GM19043 (cell line): ENCODE measurements around the gene RNF135.
"Not testable (repeated sequence)": the region's sequence is repeated elsewhere in the genome, so short reads cannot be mapped to it uniquely, and the experiment has no call there.

Source experiments
- ATAC-seq: cut with Tn5 transposase; IDR thresholded peaks from one replicate; pipeline ENCODE4 v1.9.1; 2021; ENCODE audit warnings: low read depth; ENCODE audit not compliant: unreplicated experiment

The RNF135 gene

DNA sequence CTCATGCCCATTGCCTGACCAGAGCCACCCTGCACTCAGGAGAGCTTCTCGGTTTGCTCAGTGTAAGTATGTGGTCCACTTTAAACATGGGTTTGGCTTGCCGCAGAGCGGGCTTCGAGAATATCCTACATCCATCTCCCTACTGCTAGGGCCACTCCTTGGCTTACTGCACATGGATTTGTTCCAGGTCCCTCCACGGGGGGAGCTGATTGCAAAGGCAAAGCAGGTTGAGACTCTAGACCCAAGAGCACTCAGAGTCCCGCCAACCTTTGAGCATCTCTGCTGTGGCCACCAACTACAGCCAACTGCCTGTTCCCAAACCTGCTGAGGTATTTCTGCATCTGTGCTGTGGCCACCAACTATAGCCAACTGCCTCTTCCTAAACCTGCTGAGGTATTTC, 26.4 kb downstream of the RNF135 start:
- no peak for ATAC-seq

DNA sequence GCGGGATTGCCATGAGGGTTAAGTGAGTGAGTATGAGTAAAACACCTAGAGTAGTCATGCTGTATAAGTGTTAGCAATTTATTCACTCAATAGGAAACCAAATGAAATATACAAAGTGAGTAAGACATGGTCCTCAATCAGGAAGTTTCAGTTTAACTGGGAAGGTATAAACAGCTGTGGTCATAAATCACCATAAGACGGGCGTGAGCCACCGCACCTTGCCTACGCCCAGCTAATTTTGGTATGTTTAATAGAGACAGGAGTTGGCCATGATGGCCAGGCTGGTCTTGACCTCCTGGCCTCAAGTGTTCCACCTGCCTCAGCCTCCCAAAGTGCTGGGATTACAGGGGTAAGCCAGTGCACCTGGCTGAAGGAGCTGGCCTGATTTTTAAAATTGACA, 27.0 kb downstream of the RNF135 start:
- no peak for ATAC-seq

DNA sequence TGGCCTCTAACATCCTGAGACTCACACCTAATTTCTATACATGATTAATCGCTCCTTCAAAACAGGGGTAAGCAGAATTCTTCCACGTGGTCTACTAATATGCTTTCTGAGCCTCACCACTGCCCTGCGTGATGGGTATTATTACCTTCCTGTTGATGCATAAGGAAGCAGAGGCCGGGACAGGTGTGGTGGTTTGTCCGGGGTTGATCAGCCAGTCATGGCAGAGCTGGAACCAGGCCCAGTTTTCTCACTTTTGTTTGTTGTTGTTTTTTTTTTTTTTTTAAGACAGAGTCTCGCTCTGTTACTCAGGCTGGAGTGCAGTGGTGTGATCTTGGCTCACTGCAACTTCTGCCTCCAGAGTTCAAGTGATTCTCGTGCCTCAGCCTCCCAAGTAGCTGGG, 31.2 kb downstream of the RNF135 start:
- no peak for ATAC-seq

DNA sequence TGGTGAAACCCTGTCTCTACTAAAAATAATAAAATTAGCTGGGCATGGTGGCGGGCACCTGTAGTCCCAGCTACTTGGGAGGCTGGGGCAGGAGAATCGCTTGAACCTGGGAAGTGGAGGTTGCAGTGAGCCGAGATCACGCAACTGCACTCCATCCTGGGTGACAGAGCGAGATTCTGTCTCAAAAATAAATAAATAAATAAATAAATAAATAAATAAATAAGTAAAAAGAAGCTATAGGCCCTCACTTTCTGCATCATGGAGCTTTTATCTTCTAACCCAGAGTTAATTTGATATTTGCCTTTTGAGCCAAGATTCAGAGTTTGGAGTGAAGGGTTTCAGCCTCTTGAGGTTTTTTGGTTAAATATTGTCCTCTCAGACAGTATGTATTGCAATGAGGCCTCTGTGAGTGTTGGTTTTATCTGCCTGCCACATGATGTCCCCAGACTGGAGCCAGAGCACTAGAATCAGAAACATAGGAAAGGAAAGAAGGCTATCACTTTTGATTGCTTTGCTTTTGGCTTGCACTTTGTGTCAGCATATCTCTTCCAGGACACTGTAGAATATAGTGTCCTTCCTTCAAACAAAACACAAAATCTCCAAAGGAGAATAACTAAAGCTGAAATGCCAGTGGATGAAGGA, 32.5 kb downstream of the RNF135 start:
- no peak for ATAC-seq

DNA sequence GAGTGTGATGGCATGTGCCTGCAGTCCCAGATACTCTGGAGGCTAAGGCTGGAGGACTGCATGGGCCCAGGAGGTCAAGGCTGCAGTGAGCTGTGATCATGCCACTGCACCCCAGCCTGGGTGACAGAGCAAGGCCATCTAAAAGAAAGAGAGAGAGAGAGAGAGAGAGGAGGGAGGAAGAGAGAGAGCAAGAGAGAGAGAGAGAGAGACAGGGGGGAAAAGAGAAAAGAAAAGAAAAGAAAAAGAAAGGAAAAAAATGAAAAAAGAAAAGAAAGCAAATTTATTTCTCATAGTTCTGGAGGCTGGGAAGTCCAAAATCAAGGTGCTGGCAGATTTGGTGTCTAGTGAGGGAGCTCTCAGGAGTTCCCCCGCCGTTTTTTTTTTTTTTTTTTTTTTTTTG, 33.3 kb downstream of the RNF135 start:
- ATAC-seq: no peak

DNA sequence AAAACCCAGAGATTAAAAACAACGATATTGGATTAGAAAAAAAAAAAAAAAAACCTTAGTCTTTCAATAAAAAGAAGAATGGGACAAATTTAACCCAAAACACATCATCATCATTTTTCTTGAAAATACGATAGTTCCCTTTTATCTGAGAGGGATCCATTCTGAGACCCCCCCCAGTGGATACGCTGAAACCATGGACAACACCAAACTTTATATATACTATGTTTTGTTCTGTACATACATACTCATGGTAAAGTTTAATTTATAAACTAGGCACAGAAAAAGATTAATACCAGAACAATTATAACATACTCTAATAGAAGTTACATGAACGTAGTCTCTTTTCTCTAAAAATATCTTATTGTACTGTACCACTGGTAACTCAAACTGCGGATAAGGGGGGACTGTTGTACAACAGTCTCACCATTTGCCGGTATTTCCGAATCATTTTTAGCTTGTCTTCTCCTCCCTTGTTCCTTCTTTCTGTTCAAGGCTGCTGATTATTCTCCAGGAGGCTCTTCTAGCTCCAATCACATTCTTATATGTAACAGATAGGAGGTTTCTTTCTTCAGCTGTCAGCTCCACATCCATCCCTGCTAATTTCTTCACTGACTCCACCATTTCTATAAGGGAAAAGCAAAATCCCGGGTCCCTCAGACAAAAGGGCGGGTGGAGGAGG, 37.0 kb downstream of the RNF135 start:
- no peak for ATAC-seq

DNA sequence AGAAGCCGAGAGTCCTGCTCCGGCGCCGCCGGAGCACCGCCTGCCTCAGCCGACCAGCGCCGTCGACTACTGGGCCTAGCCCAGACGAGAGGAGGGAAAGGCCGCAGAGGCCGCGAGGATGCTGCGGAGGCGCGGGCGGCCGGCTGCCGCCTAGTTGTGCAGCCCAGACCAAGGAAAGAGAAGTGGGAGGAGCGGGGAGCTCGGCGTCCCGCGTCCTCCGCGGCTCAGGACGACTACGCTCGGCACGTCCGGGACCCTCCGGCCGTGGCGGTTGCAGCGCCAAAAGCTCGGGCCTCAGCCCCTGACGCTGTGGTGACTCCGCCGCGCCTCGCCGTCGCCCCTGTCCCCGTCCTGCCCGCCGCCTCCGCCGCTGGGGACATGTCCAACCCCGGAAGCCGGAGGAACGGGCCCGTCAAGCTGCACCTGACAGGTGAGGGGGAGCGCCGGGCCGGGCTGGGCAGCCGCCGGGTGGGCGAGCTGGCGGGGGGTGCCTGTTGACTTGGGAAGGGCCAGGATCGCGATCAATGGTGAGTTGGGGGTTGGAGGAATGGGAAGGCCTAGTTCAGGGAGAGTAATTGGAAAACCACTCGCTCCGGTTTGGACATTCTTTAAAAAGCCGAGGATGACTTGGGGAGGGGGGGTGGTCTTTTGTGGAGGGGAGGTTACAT, 37.7 kb downstream of the RNF135 start:
- no peak for ATAC-seq

DNA sequence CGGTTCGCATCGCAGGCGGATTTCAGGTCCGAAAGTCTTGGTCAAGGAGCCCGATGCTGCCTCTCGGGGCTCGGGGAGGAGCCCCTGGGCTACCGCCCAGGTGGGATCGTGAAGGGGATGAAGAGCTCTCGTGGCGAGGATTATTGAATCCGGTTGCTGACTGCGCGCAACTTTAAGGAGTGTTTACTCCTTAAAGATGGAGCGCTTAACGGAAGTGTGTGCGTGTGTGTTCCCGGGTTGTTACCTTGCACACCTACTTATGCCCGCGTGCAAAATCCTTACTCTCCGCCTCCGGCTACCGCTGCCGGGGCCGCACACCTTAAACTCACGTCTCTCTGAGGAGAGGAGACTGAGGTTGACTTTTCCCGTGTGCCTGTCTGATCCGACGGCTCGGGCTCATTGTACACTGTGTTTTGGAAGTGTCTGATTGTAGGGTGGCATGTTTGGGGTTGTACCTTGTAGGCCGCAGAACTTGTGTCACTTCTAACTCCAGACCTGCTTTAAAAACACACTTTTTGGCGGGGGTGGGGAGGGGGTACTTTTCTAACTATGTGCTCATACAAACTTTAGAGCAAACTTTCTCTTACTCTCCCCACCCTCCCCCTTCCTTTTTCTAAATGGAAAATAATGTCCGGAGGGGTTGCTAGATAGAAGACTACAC, 38.3 kb downstream of the RNF135 start:
- not testable (repeated sequence) for ATAC-seq

DNA sequence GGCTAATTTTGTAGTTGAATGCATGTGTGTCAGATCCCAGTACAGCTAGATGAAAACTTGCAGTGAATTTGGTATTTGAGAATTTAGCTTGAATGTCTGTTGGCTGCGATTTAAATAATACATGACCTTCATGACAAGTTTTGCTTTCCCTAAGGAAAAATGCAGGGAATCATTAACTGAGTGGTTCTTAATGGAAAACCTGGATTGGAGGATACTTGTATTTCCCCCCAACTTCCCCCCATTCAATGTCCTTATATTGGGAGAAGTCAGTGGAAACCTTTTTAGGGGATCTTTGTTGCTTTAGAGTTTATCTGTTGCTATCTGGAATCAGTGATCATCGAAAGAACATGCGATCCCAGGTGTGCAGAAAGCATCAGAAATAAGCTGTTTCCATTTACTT, 39.2 kb downstream of the RNF135 start:
- ATAC-seq: not testable (repeated sequence)

DNA sequence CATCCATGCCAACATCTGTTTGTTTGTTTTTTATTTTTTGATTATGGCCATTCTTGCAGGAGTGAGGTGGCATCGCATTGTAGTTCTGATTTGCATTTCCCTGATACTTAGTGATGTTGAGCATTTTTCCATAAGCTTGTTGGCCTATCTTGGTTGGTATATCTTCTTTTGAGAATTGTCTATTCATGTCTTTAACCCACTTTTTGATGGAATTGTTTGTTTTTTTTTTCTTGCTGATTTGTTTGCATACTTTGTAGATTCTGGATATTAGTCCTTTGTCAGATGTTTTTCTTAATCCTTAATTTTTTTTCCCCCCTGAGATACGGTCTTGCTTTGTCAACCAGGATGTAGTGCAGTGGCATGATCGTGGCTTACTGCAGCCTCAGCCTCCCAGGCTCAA, 43.0 kb downstream of the RNF135 start:
- no peak for ATAC-seq

DNA sequence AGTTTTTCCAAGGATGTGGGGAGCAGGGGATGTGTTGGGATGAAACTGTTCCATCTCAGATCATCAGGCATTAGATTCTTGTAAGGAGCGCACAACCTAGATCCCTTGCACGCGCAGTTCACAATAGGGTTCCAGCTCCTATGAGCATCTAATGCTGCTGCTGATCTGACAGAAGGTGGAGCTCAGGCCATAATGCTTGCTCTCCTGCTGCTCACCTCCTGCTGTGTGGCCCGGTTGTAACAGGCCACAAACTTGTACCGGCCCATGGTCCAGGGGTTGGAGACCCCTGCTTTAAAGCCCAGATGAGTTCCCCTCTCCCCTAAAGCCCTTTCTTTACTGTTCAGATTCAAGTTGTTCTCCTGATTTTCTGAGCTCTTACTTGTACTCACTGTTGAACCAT, 44.8 kb downstream of the RNF135 start:
- no peak for ATAC-seq

DNA sequence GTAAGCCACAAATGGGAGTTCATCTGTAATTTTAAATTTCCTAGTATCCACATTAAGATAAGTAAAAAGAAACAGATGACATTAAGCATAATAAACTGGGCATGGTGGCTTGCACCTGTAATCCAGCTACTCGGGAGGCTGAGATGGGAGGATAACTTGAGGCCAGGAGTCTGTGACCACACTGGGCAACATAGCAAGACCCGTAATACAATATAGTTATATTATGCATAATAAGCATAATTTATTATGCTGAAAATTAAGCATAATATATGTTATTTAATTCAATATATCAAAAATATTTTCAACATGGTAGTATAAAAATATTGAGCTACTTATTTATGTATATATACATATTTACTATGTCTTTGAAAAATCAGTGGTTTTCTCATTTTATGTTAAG, 48.2 kb downstream of the RNF135 start:
- ATAC-seq: no peak

DNA sequence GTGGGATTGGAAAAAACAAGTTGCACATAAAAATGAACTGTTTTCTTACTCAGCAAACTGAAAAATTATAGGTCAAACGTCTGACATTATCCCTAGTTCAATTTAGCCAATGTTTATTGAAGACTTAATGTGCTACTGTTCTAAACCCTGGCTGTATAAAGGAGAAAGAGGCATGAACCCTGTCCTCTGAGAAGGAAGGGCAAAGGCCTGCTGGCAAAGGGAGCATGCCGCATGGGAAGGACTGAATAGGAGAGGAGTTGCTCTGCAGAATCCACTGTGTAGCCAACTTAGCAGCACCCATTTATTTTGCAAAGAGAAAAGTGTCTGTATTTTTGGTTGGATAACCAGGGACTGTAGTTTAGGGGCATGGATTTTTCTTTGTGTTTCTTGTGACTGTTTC, 52.3 kb downstream of the RNF135 start:
- ATAC-seq: not testable (repeated sequence)

DNA sequence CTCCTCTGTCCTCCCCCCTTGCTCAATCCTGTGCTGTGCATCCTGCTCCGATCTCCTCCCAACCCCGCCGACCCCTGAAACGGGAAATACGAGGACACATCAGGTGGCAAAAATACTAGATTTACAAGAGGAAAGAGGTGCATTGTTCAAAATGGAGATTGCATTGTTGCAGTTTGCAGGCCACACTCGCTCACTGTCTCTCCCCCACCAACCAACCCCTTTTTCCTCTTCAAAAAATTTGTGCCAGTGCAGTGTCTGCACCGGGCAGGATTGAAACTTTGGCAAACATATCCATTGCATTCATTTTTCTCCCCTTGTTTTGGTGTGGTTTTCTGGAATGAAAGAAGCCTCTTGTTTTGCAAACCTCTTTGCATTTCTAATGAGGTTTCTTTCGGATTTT, 61.0 kb downstream of the RNF135 start:
- ATAC-seq: no peak

DNA sequence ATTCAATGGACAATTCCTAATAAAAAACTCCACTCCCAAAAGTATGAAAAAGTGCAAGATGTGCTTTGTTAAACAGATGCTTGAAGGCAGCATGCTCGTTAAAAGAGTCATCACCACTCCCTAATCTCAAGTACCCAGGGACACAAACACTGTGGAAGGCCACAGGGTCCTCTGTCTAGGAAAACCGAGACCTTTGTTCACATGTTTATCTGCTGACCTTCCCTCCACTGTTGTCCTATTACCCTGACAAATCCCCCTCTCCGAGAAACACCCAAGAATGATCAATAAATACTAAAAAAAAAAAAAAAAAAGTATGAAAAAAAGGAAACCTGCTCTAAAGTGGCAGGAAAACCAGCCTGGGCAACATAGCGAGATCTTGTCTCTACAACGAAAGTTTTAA, 64.8 kb downstream of the RNF135 start:
- not testable (repeated sequence) for ATAC-seq

DNA sequence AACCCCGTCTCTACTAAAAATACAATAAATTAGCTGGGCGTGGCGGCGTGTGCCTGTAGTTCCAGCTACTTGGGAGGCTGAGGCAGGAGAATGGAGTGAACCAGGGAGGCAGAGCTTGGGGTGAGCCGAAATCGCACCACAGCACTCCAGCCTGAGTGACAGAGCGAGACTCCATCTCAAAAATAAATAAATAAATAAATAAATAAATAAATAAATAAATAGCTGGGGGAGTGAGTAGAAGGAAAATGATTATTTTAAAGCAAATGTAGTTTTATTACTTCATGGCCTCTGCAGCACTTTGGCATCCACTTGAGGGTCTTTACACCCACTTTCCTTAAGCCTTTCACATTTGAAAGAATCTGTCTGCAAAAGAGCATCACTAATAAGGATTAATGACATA, 70.0 kb downstream of the RNF135 start:
- not testable (repeated sequence) for ATAC-seq

DNA sequence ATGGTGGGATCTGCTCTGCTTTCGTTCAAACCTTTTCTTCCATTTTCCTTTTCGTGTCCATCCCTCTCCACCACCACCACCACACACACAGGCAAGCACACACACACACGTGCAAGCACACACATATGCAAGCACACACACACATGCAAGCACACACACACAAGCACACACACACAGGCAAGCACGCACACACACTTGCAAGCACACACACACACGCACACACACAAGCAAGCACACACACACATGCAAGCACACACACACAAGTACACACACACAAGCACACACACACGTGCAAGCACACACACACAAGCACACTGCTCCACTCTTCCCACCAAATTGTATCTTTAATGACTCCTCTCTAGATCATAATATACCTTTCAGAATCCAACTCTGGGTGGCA, 71.5 kb downstream of the RNF135 start:
- ATAC-seq: not testable (repeated sequence)

DNA sequence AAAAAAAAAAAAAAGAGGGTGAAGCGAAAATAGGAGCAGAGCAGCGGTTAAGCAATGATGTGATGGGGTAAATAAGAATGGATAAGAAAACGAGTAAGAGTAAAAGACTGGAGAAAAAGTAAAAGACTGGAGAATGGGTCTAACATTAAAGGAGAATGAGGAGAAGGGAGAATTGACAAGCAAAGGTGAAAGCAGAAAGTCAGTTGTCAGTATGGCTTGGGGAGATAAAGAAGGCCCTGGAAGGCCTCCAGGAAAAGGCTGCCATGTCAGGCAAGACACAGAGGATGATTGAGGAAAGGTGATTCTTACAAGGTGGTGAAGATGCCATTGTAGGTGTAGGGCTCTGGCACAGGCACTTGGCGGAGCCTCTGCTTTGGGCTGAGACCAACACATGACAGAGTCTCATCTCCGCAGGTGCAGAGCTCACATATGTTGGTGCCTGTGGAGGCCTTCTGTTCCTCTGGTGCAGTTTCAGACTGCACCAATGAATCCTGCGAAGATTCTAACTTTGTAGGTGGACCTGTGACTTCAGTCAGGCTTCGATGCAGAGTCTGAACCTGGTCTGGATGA, 76.1 kb downstream of the RNF135 start:
- not testable (repeated sequence) for ATAC-seq

DNA sequence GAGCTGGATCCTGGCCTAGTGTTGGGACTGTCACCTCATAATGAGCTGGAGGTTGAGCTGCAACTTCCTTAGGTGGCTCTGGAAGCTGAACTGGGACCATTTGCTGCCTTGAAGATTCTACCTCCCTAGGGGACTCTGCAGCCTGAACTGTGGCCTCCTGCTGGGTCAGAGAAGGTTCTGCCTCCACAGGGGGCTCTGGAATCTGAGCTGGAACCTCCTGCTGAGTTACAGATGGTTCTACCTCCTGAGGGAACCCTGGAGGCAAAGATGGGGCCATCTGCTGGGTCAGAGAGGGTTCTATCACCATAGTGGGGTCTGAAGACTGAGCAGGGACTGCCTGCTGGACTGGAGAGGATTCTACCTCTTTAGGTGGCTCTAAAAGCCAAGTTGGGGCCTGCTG, 77.3 kb downstream of the RNF135 start:
- no peak for ATAC-seq

DNA sequence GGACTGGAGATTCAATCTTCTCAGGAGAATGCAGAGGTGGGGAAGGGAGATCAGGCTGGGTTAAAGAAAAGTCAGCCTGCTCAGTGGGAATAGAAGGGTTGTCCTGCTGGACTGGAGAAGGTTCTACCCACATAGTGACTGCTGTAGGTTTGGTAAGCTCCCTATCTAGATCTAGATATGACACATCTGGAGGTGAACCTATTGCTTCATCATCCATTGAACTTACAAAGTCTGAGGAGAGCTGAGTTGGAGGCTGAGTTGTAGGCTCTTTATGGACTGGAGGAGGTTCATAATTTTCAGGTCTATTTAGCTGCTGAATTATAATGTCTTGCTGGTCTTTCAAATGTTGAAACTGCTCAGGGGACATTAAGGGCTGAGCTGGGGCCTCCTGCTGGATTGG, 77.9 kb downstream of the RNF135 start:
- no peak for ATAC-seq
